Measurements from ENCODE around the gene JUND. TPM values are rescaled to one million over a fixed set of nuclear protein-coding genes. Genes with fewer than 3 reads are reported as not detected.

The JUND gene
- total and polyA plus RNA-seq, 2 donors from 2014 or later = 117 to 181 TPM

GRCh38 chr19:18269070-18269723 is 12.2 kb downstream of the JUND start:
- no peaks in the 10 kb centered on the region for H3K4me1 ChIP-seq (ENCODE audit: control insufficient read depth in 2 of 3, insufficient read depth in 2 of 3, low read depth in 1 of 3, low read length in 3 of 3)
- no peak overlapping the region for H3K27ac ChIP-seq (ENCODE audit: low read depth in 2 of 2, low read length in 2 of 2)
- intact Hi-C loops (cut with DNase I) = no loop called here

DNA sequence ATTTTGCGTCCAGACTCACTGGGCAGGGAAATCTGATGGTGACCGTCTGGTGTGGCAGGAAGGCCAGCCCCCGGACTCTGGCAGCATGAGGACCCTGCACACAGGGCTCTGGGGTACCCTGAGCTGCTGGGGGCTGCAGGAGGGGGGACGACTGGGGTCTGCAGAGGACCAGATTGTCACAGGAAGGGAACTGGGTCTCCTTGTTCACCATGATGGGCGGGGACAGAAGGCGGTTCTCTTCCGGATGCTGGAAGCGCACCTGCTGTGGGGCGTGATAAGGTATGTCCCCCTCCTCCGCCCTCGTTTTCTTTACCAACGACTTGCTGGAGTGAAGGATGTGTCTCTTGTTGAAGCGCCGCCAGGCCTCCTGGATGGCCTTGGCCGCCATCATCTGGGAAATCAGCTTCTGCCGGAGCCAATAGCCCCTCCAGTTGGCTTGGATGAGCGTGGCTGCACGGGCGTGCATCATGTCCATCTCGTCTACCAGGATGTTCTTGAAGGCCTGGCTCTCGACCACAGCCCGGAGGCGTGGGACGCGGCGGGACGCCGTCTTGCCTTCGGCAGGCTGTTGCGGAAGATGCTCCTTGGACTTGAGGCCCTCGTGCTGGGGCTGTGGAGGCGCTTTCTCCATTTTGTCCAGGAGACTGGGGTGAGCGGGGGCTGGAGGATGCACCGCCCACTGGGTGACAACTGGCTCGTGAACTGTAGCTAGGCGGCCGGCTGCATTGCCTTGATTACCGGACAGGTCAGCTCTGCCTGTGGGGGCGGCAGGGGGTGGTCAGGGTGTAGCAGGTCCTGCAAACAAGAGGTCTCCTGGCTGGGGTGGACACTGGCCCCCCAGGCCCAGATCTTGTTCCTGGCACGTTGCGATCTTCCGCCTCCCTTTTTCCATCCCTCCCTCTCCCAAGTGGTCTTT is 14.4 kb downstream of the JUND start:
- no peaks in the 10 kb centered on the region for H3K27me3 ChIP-seq (ENCODE audit: control insufficient read depth, insufficient read depth, low read length)
- no peaks in the 10 kb centered on the region for H3K4me1 ChIP-seq (ENCODE audit: control insufficient read depth in 2 of 3, insufficient read depth in 2 of 3, low read depth in 1 of 3, low read length in 3 of 3)
- no peak overlapping the region for H3K4me3 ChIP-seq (ENCODE audit: low read length in 3 of 3)
- DNase-seq (no peak), FAIRE-seq (no peak)
- H3K9me3 ChIP-seq (ENCODE audit: control insufficient read depth in 2 of 3, insufficient read depth in 1 of 3, low read length in 3 of 3) = no peaks in the 10 kb centered on the region
- peaks cover 3 to 18% (median 4%) of the 10 kb centered on the region in 3 donors for H3K36me3 ChIP-seq (ENCODE audit: control insufficient read depth in 2 of 3, insufficient read depth in 3 of 3, low read length in 3 of 3)
- H3K9ac ChIP-seq (ENCODE audit: low read length in 3 of 3) = no peak overlapping the region
- intact Hi-C loops (cut with DNase I) = no loop called here
- TF ChIP-seq, protein P1, sequence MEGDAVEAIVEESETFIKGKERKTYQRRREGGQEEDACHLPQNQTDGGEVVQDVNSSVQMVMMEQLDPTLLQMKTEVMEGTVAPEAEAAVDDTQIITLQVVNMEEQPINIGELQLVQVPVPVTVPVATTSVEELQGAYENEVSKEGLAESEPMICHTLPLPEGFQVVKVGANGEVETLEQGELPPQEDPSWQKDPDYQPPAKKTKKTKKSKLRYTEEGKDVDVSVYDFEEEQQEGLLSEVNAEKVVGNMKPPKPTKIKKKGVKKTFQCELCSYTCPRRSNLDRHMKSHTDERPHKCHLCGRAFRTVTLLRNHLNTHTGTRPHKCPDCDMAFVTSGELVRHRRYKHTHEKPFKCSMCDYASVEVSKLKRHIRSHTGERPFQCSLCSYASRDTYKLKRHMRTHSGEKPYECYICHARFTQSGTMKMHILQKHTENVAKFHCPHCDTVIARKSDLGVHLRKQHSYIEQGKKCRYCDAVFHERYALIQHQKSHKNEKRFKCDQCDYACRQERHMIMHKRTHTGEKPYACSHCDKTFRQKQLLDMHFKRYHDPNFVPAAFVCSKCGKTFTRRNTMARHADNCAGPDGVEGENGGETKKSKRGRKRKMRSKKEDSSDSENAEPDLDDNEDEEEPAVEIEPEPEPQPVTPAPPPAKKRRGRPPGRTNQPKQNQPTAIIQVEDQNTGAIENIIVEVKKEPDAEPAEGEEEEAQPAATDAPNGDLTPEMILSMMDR (IDR thresholded peaks at IDR 0.05; ENCODE audit: borderline replicate concordance, extremely low read depth, insufficient read depth) = no peak
- no peak overlapping the region for H3K27ac ChIP-seq (ENCODE audit: low read depth in 2 of 2, low read length in 2 of 2)

More at GRCh38 chr19:18269070-18269723, 12.2 kb downstream of the JUND start:
- Histone ChIP-seq H3K27me3 (ENCODE audit: control insufficient read depth, insufficient read depth, low read length) (no peaks in the 10 kb centered on the region), H3K9me3 (ENCODE audit: control insufficient read depth in 2 of 3, insufficient read depth in 1 of 3, low read length in 3 of 3) (no peaks in the 10 kb centered on the region), H3K9ac (ENCODE audit: low read length in 3 of 3) (no peak overlapping the region), H3K36me3 (ENCODE audit: control insufficient read depth in 2 of 3, insufficient read depth in 3 of 3, low read length in 3 of 3) (peaks cover 3 to 13% (median 4%) of the 10 kb centered on the region in 3 donors), H3K4me3 (ENCODE audit: low read length in 3 of 3) (no peak overlapping the region)
- no peak for DNase-seq
- TF ChIP-seq, protein P1 (IDR thresholded peaks at IDR 0.05; ENCODE audit: borderline replicate concordance, extremely low read depth, insufficient read depth) = no peak
- FAIRE-seq = no peak

DNA sequence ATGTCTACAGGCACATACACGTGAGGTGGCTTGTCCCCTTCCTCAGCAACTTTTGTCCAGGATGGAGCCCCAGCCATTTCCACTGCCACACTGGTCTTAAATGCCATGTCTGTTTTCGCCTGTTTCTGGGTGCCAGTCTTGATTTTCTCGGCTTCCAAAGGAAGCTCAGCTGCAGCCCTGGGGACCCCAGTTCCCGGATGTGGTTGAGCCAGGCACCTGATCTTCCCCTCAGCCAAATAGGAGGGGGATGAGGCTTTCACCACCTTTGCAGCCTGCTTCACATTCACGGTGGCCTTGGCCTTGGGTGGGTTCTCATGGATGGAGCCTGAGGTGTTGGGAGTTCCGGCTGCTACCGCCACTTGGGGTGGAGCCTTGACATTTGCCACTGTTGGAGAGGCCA is 15.8 kb downstream of the JUND start:
- Histone ChIP-seq H3K9me3 (ENCODE audit: control insufficient read depth in 2 of 3, insufficient read depth in 1 of 3, low read length in 3 of 3) (no peaks in the 10 kb centered on the region), H3K9ac (ENCODE audit: low read length in 3 of 3) (no peak overlapping the region), H3K27me3 (ENCODE audit: control insufficient read depth, insufficient read depth, low read length) (no peaks in the 10 kb centered on the region), H3K27ac (ENCODE audit: low read depth in 2 of 2, low read length in 2 of 2) (no peak overlapping the region), H3K36me3 (ENCODE audit: control insufficient read depth in 2 of 3, insufficient read depth in 3 of 3, low read length in 3 of 3) (peaks cover 3 to 18% (median 4%) of the 10 kb centered on the region in 3 donors), H3K4me1 (ENCODE audit: control insufficient read depth in 2 of 3, insufficient read depth in 2 of 3, low read depth in 1 of 3, low read length in 3 of 3) (no peaks in the 10 kb centered on the region), H3K4me3 (ENCODE audit: low read length in 3 of 3) (no peak overlapping the region)
- TF ChIP-seq, protein P1 (IDR thresholded peaks at IDR 0.05; ENCODE audit: borderline replicate concordance, extremely low read depth, insufficient read depth) = no peak
- DNase-seq = no peak
- intact Hi-C loops (cut with DNase I) = no loop called here
- FAIRE-seq = no peak
